ENCODE measurements around the gene STEEP1.
A peak's percentile ranks its signal among the peaks of the same experiment; 100 is the strongest.

The STEEP1 gene

DNA sequence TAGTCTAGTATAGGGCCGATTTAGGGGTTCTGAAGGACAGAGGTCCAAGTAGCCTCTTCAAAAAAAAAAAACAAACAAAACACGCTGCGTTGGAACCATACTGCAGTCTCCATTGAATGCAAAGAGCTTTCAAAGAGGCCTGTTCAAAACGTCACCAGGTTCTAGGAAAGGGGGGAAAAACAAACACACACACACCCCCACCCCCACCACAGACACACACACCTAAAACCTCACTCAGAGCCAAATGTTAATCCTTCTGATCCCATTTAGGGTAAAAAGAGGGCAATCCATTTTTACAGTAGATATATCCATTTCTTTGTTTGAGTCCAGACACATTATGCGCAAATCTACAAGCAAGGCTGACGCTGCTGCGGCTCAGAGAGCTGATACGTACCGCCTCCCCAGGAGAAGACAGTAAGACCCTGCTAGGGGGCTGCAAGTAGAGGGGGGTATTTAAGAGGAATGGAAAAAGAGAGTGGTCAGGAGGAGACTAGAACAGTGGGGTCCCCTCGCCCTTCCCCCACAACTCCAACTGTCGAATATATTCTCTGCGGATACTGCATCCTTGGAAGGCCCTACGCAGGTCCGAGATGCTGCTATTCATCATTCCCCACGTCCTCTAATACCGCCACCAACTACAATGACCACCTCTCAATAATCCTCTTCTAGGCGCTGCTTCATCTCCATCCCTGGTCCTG lies 39.7 kb upstream of the STEEP1 start:
- DNase-seq: no peak
- Mint-ChIP-seq H3K27ac (peak overlapping the region; percentile 85), H3K27me3 (ENCODE audit: low read depth, poor library complexity) (peaks cover 27% of the 10 kb centered on the region), H3K4me1 (peaks cover 14% of the 10 kb centered on the region), H3K9me3 (peaks cover 57% of the 10 kb centered on the region), H3K36me3 (ENCODE audit: low read depth) (peaks cover 5% of the 10 kb centered on the region), H3K4me3 (peak overlapping the region; percentile 95)
- TF ChIP-seq CTCF (IDR thresholded peaks at IDR 0.05): no peak

DNA sequence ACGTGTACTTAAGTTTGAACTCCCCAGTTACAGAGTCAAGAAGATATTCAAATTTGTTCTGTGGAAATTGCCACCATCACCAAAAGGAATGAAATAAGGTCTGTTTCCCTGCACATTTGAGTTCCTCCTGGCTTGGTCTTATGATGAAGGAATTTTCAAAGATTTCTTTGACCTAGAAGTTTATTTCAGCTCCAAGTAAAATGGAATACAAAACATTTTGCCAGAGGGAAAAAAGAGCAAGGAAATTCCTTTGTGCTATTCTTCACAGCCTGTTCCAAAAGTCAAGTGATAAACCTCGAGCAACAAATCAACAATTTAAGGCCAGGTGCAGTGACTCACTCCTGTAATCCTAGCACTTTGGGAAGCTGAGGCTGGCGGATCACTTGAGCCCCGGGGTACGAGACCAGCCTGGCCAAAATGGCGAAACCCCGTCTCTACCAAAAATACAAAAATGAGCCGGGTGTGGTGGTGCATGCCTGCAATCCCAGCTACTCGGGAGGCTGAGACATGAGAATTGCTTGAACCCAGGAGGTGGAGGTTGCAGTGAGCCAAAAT lies 37.6 kb upstream of the STEEP1 start:
- no peak for DNase-seq
- H3K27ac Mint-ChIP-seq: no peak overlapping the region
- H3K4me3 Mint-ChIP-seq: no peak overlapping the region
- no peak for TF ChIP-seq CTCF (IDR thresholded peaks at IDR 0.05)
- peaks cover 11% of the 10 kb centered on the region for H3K36me3 Mint-ChIP-seq (ENCODE audit: low read depth)
- H3K4me1 Mint-ChIP-seq: peaks cover 14% of the 10 kb centered on the region
- H3K27me3 Mint-ChIP-seq (ENCODE audit: low read depth, poor library complexity): peaks cover 15% of the 10 kb centered on the region
- H3K9me3 Mint-ChIP-seq: peaks cover 51% of the 10 kb centered on the region

- peaks cover 4% of the 10 kb centered on the region for H3K27me3 Mint-ChIP-seq (ENCODE audit: low read depth, poor library complexity)
Measured at GRCh38 chrX:119589810-119590209, 24.6 kb upstream of the STEEP1 start.

GRCh38 chrX:119583431-119584059 lies 18.3 kb upstream of the STEEP1 start:
- TF ChIP-seq CTCF (IDR thresholded peaks at IDR 0.05): no peak
- DNase-seq: no peak
- Mint-ChIP-seq H3K4me1 (no peaks in the 10 kb centered on the region), H3K27ac (no peak overlapping the region), H3K27me3 (ENCODE audit: low read depth, poor library complexity) (no peaks in the 10 kb centered on the region), H3K4me3 (no peak overlapping the region), H3K9me3 (peaks cover 23% of the 10 kb centered on the region), H3K36me3 (ENCODE audit: low read depth) (peaks cover 5% of the 10 kb centered on the region)

More at GRCh38 chrX:119589810-119590209, 24.6 kb upstream of the STEEP1 start:
- Mint-ChIP-seq H3K4me3 (no peak overlapping the region), H3K27ac (no peak overlapping the region), H3K4me1 (no peaks in the 10 kb centered on the region), H3K36me3 (ENCODE audit: low read depth) (peaks cover 35% of the 10 kb centered on the region), H3K9me3 (peaks cover 41% of the 10 kb centered on the region)
- no peak for DNase-seq
- TF ChIP-seq CTCF (IDR thresholded peaks at IDR 0.05): no peak

DNA sequence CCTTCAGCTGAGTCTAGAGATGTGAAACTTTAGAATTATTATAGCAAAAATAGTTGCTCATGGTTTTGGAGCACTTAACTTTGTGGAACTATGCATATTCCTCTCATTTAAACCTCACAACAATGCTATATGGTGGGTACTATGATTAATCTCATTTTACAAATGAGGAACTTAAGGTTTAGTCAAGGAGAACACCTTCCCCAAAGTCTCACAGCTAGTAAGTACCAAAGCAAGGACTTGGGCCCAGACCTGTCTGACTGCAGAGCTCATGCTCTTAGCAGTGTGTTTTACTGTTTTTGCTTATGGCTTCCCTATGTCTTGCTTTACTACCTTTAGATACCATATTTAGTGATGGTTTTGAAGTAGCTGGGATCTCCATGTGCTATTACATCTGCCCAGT lies 14.2 kb upstream of the STEEP1 start:
- no peak for TF ChIP-seq CTCF (IDR thresholded peaks at IDR 0.05)
- peaks cover 5% of the 10 kb centered on the region for H3K36me3 Mint-ChIP-seq (ENCODE audit: low read depth)
- H3K4me1 Mint-ChIP-seq: peaks cover 4% of the 10 kb centered on the region
- DNase-seq: no peak
- H3K27ac Mint-ChIP-seq: no peak overlapping the region
- no peaks in the 10 kb centered on the region for H3K27me3 Mint-ChIP-seq (ENCODE audit: low read depth, poor library complexity)
- H3K4me3 Mint-ChIP-seq: no peak overlapping the region
- H3K9me3 Mint-ChIP-seq: peaks cover 17% of the 10 kb centered on the region

Data from nephron progenitor cell (in vitro differentiated cells).